ENCODE measurements around the gene PRPF19. TPM values are rescaled to one million over a fixed set of nuclear protein-coding genes. Genes with fewer than 3 reads are reported as not detected.

PRPF19 gene
- total and polyA plus RNA-seq, 2 experiments from 2014 or later = 17.0 to 58.8 TPM

DNA sequence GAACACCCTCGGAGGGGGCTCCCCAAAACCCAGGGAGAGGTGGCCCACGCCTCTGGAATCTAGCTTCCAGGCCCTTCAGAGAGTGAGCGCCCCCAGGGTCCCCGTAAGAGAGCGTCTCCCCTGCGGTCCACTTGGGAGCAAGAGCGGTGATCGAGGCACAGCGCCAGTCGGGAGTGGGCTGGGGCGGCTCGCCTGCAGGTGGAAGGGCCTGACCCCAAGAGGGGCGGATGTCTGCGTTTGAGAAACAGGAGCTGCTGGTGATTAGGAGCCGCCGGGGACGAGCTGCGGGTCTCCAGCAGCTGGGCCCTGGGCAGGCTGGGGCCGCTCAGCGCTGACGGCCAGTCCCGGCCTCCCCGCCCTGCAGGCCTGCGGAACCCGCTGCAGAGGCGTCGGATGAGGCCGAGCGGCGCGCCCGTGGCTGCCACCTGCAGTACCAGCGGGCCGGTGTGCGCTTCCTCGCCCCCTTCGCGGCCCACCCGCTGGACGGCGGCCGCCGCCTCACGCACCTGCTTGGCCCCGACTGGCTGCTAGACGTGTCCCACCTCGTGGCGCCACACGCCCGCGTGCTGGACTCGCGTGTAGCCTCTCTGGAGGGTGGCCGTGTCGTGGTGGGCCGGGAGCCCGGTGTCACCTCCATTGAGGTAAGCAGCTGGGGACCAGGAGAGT lies 27.9 kb upstream of the PRPF19 start:
- Histone ChIP-seq H3K9me3 (ENCODE audit: low read depth) (no peaks in the 10 kb centered on the region), H3K27ac (no peak overlapping the region), H3K4me3 (no peak overlapping the region), H3K36me3 (peaks cover 29% of the 10 kb centered on the region), H3K4me1 (ENCODE audit: low read depth) (peaks cover 4% of the 10 kb centered on the region), H3K27me3 (no peaks in the 10 kb centered on the region)
- DNase-seq (ENCODE audit: low read depth in 1 of 2, low spot score in 1 of 2) = no peak
- TF ChIP-seq, protein P1, sequence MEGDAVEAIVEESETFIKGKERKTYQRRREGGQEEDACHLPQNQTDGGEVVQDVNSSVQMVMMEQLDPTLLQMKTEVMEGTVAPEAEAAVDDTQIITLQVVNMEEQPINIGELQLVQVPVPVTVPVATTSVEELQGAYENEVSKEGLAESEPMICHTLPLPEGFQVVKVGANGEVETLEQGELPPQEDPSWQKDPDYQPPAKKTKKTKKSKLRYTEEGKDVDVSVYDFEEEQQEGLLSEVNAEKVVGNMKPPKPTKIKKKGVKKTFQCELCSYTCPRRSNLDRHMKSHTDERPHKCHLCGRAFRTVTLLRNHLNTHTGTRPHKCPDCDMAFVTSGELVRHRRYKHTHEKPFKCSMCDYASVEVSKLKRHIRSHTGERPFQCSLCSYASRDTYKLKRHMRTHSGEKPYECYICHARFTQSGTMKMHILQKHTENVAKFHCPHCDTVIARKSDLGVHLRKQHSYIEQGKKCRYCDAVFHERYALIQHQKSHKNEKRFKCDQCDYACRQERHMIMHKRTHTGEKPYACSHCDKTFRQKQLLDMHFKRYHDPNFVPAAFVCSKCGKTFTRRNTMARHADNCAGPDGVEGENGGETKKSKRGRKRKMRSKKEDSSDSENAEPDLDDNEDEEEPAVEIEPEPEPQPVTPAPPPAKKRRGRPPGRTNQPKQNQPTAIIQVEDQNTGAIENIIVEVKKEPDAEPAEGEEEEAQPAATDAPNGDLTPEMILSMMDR (IDR thresholded peaks at IDR 0.05; ENCODE audit: low read depth, low read length) = no peak

DNA sequence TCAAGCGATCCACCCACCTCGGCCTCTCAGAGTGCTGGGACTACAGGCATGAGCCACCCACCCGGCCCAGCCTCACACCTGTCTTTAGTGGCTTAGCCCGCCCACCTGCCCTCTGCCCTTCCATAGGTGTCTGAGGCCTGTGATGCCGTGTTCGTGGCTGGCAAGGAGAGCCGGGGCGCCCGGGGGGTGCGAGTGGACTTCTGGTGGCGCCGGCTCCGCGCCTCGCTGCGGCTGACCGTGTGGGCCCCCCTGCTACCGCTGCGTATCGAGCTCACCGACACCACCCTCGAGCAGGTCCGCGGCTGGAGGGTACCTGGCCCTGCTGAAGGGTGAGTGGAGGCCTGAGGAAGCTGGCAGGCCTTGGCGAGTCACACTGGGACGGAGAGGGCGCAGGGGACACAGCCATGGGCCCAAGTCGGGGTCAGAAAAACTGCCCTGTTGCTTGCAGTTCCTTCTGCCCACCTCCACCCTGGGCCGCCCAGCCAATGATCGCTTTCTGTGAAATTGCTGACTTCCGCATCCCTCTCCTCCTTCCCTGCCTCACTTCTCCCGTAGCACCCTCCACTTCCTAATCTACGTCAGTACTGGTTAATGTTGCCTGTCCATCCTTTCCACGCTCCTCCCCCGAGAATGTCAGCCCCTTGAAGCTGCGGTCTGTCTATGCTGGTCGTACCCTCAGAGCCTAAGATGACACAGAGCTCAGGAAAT lies 27.2 kb upstream of the PRPF19 start:
- Histone ChIP-seq H3K36me3 (peaks cover 32% of the 10 kb centered on the region), H3K27ac (no peak overlapping the region), H3K4me1 (ENCODE audit: low read depth) (no peaks in the 10 kb centered on the region), H3K27me3 (no peaks in the 10 kb centered on the region), H3K4me3 (no peak overlapping the region), H3K9me3 (ENCODE audit: low read depth) (no peaks in the 10 kb centered on the region)
- TF ChIP-seq, protein P1 (IDR thresholded peaks at IDR 0.05; ENCODE audit: low read depth, low read length) = no peak
- DNase-seq (ENCODE audit: low read depth in 1 of 2, low spot score in 1 of 2) = no peak

GRCh38 chr11:60932605-60933356 lies 26.4 kb upstream of the PRPF19 start:
- no peak for DNase-seq (ENCODE audit: low read depth in 1 of 2, low spot score in 1 of 2)
- H3K36me3 ChIP-seq = peaks cover 37% of the 10 kb centered on the region
- TF ChIP-seq, protein P1 (IDR thresholded peaks at IDR 0.05; ENCODE audit: low read depth, low read length) = no peak

DNA sequence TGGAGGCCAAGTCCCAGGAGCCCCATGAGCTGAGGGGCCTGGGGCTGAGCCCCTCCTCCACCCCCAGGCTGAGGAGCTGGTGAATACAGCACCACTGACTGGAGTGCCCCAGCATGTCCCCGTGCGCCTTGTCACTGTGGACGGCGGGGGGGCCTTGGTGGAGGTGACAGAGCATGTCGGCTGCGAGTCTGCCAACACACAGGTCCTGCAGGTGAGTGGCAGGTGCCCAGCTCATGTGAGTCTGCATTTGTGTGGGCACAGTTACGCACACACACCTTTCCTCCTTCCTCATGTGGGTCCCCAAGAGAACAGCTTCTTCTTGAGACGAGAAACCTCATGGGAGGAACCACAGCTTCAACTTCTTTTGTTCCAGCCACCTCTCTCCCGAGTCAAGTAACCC lies 25.5 kb upstream of the PRPF19 start:
- no peaks in the 10 kb centered on the region for H3K4me1 ChIP-seq (ENCODE audit: low read depth)
- H3K9me3 ChIP-seq (ENCODE audit: low read depth) = no peaks in the 10 kb centered on the region
- no peak overlapping the region for H3K4me3 ChIP-seq
- H3K27ac ChIP-seq = no peak overlapping the region
- no peak for DNase-seq (ENCODE audit: low read depth in 1 of 2, low spot score in 1 of 2)
- TF ChIP-seq, protein P1 (IDR thresholded peaks at IDR 0.05; ENCODE audit: low read depth, low read length) = no peak
- peaks cover 38% of the 10 kb centered on the region for H3K36me3 ChIP-seq
- no peaks in the 10 kb centered on the region for H3K27me3 ChIP-seq

More at GRCh38 chr11:60932605-60933356, 26.4 kb upstream of the PRPF19 start:
- Histone ChIP-seq H3K4me3 (no peak overlapping the region), H3K27ac (no peak overlapping the region), H3K4me1 (ENCODE audit: low read depth) (no peaks in the 10 kb centered on the region), H3K9me3 (ENCODE audit: low read depth) (no peaks in the 10 kb centered on the region), H3K27me3 (no peaks in the 10 kb centered on the region)

GRCh38 chr11:60930394-60930793 lies 24.0 kb upstream of the PRPF19 start:
- no peak overlapping the region for H3K27ac ChIP-seq
- H3K27me3 ChIP-seq = no peaks in the 10 kb centered on the region
- H3K9me3 ChIP-seq (ENCODE audit: low read depth) = no peaks in the 10 kb centered on the region
- TF ChIP-seq, protein P1 (IDR thresholded peaks at IDR 0.05; ENCODE audit: low read depth, low read length) = no peak
- peaks cover 36% of the 10 kb centered on the region for H3K36me3 ChIP-seq
- no peak overlapping the region for H3K4me3 ChIP-seq
- DNase-seq (ENCODE audit: low read depth in 1 of 2, low spot score in 1 of 2) = no peak
- H3K4me1 ChIP-seq (ENCODE audit: low read depth) = no peaks in the 10 kb centered on the region
